Activated naive CD8-positive, alpha-beta T cell treated with anti-CD3 and anti-CD28 coated beads, Interleukin-2, amount 50 U/mL, for 16 hours (primary cell): ENCODE data around the gene PNPLA5.

Source experiments
- DNase-seq: peaks from one replicate; pipeline ENCODE4 v3.0.0-alpha.2; 2020; ENCODE audit warnings: low read depth, low spot score

The PNPLA5 gene

GRCh38 chr22:43854786-43855271 is 37.0 kb downstream of the PNPLA5 start:
- no peak for DNase-seq

- no peak for DNase-seq
These were observed 37.6 kb downstream of the PNPLA5 start for GRCh38 chr22:43854121-43854785.

DNA sequence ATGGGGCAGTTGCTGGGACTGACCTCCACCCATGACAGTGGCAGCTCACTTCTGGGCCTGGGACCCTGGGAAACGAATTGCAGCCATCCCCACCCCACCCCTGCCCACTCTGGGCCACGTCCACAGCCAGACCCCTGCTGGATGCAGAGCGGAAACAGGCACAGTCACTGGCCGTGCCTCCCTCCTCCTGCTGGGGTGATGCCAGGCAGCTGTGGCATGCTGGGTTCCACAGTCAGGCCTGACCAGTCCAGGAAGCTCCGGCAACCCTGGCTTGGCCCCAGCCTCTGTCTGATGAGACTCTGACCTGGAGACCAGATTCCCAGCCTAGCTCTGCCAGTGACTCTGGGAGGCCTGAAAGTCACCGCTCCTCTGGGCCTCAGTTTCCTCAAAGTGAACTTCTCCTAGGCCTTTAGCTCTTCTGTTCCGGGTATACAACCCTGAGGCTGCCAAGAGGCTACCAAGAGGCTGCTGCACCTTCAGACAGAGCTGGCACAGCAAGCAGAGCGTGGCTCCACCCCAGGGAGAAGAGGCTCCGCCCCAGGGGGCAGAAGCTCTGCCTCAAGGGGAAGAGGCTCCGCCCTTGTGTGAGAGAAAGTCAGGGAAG is 38.4 kb downstream of the PNPLA5 start:
- DNase-seq = no peak

GRCh38 chr22:43852573-43853327 is 39.1 kb downstream of the PNPLA5 start:
- DNase-seq = no peak

DNA sequence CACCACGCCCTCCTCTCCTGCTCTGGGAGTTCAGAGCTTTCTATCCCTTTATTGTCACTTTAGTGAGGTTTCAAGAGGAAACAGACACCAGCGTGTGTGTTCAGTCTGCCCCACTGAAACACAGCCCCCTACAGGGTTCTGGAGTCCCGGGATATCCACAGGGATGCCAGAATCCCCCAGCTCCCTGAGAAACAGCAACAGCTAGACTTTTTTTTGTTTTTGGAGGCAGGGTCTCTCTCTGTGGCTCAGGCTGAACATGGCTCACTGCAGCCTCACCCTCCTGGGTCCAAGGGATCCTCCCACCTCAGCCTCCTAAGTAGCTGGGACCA is 39.9 kb downstream of the PNPLA5 start:
- DNase-seq = no peak

DNA sequence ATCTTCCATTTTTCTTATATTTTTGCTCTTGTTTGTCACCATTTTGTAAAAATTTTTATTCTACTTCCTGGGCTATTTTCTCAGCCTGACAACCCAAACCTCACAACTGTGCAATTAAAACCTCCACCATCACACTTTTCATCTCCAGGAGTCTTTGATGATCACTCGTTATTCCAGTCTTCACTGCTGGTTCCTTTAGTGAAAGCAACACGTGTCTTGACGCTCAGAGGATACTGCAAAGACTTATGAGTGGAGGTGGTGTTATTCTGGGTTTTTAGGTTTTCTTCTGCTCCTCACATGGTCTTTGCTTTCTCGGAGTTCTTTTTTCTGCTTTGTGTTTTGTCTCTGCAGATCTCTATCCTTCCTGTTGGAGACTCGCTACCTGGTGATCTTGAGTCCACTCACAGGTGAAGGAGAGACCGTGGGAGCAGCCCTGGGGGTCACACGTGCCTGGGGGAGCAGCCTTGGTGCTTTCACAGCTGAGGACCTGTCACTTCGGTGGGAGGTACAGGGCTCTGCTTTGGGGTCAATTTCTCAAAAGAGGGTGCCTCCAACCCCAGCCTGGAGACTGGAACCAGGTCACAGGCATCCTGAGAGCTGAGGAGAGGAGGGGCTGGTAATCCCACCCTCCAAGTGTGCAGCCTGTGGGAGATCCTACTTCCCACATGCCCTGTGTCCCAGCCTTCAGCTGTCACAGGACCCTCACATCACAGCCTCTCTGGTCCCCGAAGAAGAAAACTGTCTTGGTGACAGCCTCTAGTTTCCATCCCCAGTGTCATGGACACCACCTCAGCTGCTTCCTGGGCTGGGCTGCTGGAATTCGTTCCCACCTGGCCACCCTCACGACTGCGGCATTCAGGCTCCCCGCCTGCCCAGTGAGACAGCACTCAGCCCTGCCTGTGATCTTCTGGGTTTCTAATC is 40.5 kb downstream of the PNPLA5 start:
- DNase-seq = no peak

DNA sequence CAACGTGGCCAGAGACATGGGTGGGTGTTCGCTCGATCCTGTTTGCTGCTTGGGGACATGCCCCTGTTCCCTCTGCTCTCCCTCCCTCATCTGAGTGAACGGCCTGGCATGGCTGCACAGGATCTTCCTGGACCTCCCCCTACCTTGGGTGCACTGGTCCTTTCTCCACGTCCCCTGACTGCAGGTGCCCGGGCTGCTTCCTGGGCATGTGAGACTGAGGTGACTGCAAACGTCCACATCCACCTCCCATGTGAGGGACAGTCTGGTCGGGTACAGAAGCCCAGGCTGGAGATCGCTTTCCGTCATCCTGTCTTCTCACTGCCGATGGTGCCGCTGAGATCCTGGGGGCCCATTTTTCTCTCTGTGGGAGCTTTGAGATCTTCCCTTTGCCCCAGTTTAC is 41.3 kb downstream of the PNPLA5 start:
- no peak for DNase-seq

DNA sequence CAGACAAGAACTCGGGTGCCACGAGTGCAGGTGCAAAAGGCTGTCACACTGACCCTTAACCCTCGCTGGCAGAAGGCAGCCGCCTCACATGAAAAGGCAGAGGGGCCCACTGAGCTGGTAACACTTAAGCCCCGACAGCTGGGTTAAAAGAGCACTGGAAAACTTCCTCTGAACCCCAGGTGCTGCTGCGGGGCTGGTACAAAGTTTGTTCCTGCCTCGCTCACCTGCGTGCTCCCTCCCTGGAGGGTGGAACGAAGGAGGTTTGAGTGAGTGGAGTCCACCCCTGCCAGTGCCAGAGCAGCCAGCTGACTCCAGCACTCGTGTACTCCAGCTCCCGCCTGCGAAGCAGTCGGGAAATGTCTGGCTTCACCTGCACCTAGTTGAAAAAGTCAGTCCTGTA is 42.1 kb downstream of the PNPLA5 start:
- no peak for DNase-seq

DNA sequence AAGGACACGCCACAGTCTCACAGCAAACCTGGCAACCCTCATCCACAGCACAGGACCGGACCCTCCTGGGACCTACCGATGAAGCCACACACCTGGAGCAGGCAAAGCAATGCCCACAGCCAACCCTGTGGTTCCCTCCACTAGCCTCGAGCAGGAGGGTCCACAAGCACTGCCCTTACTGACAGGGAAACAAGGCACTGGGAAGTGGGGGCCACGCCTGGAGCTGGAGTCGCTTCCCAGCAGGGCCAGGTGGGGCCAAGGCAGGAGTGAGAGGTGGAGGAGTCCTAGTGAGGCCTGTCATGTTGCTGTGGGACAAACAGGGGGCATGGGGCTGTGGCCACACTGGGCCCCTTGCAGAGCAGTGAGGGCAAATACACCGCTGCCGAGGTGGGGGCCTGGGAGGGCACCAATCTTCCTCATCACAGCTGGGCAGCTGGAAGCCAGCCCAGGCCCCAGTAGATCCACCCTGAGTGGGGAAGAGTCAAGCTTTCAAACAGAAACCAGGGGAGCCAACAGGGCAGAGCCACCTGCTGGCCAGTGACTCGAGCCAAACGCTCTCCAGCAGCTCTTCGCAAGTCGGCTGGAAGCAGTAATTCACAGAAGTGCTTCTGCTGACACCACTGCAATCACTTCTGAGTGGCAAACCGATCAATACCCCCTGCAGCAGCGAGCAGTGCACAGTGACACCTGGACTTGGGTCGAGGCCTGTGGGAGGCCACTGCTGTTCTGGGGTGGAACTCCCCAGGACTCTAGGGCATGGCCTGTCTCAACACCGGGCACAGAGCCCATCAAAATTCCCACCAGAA is 43.2 kb downstream of the PNPLA5 start:
- DNase-seq = no peak

- no peak for DNase-seq
These were observed 44.2 kb downstream of the PNPLA5 start for GRCh38 chr22:43847376-43848289.

- no peak for DNase-seq
These were observed 44.8 kb downstream of the PNPLA5 start for GRCh38 chr22:43846966-43847365.

DNA sequence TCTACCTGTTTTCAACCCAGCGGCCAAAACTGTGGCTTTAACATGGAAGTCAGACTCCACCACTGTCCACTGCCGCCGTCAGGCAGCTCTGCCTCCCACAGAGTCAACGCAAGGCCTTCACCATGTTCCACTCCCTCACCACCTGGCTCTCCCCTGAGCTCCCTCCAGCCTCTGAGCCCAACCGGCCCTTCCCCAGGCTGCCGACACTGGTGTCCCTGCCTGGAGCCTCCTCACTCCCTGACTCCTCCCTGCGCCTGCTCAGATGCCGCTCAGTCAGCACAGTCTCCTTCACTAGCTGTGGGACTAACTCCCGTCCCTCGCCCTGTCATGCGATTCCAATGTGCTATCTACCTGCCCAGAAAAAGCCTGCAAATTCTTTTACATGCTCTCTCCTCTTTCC is 45.8 kb downstream of the PNPLA5 start:
- no peak for DNase-seq

- no peak for DNase-seq
These were observed 47.0 kb downstream of the PNPLA5 start for GRCh38 chr22:43844560-43845545.

DNA sequence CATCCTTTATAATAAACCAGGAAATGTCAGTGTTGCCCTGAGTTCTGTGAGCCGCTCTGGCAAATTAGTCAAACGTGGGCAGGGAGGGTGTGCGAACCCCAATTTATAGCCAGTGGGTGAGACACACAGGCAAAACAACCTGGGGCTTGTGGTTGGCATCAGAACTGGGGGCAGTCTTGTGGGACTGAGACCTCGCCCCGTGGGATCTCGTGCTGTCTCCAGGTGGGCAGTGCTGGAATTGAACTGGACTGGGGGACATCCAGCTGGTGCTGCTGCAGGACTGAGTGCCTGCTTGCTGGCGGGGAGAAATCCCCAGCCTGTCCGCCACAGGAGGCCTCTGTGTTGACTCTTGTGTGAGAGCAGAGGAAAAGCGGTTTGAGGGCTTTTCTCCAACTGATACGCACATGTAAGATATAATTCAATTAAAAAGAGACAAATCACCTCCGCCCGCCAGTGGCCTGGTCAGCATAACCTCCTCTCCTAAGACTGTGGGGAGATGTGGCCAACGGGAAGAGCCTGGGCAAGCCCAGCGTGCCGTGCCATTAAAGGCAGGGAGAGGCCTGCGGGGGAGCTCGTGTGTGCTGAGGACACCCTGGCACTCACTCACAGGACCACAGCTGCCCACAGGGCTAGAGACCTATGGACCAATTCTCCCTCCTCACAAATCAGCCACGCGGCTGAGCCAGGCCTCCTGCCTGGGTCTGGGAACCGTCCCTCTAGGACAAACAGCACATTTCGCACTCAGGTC is 47.9 kb downstream of the PNPLA5 start:
- no peak for DNase-seq

DNA sequence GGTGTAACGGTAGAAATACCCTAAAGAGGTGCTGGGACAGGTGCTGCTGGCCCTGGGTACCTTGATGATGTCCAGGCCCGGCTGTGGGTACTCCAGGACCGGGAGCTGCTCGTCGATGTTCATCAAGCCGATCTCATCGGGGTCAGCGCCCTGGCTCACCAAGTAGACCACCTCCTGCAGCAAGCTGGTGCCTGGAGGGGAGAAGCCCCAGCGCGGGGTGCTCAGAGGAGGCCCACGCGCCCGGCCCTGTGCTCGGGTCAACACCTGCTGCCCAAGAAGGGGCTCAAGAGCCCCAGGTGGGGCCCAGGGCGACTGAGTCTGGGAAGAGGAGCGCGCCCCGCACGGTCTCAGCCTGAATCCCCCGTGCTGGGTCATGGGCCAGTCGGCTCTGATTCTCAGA is 50.1 kb downstream of the PNPLA5 start:
- DNase-seq = no peak

DNA sequence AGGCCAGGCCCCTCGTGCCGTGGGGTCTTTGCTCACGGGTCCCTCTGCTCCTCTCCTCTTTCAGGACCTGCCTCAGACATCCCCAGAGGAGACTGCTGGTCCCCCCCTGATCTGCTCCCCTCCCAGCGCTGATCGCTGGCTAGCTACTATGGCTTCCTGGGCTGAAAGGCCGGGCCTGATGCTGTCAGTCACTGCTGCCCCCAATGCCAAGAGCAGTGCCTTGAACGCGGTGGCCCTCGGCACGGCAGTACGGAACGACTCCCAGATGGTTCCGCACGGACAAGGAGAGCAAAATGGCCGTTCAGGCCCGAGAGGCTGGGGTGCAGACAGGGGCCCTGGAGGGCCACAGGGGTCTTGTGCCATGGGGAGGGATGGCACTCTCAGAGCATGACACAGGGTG is 51.0 kb downstream of the PNPLA5 start:
- DNase-seq = no peak

- DNase-seq = no peak
These were observed 51.4 kb downstream of the PNPLA5 start for GRCh38 chr22:43840431-43840830.

DNA sequence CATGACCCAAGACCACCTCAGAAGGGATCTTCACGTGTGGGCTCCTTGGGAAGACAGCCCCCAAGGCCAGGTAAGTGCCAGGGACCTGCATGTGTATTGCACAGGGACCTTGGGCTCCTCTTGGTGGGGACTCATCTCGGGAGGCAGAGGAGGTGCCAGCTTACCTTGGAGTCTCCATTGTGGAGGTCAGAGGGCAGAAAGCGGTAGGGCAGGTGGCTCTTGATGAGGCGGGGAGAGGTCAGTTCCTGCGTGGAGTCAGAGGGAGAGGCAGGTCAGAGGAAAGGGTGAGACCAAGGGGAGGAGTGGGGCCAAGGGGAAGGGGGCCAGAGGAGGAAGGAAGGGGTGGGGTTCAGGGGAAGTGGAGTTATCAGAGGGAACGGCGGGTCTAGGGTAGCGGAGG is 52.0 kb downstream of the PNPLA5 start:
- DNase-seq = no peak
